B cell (primary cell): ENCODE results near the gene IRF1.

ENCODE experiments used
- CTCF ChIP-seq: fragments of 200-600 bp; IDR thresholded peaks from one replicate; pipeline ENCODE4 v1.8.0; 2022; ENCODE audit warnings: antibody characterized with exemption, mild to moderate bottlenecking
- EZH2 ChIP-seq: IDR thresholded peaks from 2 replicates; pipeline ENCODE4 v1.6.1; 2012; ENCODE audit warnings: borderline replicate concordance, low read depth, mild to moderate bottlenecking, moderate library complexity, low read length; ENCODE audit not compliant: insufficient read depth, poor library complexity, severe bottlenecking

GRCh38 chr5:132468656-132469379 lies 21.8 kb downstream of the IRF1 start:
- TF ChIP-seq EZH2 (no peak), CTCF (no peak)
